Measurements from ENCODE around the gene ADGRG6.

Gene ADGRG6

DNA sequence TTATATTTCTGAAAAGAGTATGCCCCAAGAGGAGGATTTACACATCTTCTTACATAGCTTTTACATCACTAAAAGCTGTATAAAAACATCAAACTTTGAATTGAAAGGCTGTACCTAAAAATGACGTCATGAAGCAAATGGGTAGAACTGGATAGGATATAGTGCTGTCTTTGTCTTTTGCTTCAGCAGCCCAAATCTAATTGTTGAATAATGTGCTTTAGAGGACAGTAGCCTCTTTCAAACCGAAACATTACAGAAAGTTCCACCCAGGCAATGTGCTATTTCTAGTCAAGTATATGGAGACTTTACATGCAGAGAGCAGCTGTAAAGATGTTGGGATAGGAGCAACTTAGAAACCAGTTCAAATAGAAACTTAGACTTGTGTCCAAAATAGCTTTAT is 51.9 kb downstream of the ADGRG6 start:
- no peak for DNase-seq

DNA sequence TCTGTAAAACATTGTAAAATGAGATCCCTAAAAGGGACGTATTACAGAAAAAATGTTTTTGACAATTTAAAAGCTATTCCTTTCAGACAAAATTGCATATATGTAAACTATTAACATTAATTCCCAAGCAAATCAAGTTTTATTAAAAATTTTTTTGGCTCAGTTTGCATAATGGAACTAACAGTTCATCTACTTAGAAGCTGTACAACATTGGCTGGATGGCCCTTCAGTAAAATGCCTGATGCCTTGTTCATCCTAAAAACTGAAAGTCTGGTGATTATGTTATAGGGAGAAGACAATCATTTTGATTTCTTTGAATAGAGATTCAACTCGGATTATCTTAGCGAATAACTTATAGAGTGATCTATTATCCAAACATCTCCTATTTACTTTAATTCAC is 52.8 kb downstream of the ADGRG6 start:
- DNase-seq, result no peak

DNA sequence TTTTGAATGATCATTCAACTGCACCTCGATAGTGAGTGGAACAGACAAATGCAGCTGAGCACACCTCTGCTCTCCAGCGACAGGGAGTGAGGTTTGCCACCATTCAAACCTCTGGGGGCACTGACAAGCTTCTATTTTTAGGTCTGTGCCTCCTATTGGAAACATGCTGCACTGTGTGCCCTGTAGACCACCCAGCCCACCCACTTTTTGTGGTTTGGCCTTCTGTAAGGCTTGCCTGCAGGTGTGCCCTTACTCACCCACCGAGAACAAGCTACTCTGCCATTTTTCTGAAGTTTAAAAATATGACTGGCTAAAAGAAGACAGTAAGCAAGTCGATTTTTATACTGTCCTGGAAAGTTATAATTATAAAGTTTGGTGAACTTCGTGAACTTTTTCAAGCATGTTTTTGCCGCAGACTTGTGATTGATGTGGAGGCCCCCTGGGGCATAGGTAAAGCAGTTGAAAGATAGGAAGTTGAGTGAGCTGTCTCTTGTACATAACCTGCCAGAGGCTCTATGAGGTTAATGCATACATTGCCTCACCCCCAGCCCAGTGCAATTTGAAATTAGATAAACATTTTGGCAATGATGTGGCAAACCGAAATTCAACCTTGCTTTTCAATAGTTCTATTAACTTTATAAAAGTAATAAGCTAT is 53.8 kb downstream of the ADGRG6 start:
- no peak for DNase-seq

DNA sequence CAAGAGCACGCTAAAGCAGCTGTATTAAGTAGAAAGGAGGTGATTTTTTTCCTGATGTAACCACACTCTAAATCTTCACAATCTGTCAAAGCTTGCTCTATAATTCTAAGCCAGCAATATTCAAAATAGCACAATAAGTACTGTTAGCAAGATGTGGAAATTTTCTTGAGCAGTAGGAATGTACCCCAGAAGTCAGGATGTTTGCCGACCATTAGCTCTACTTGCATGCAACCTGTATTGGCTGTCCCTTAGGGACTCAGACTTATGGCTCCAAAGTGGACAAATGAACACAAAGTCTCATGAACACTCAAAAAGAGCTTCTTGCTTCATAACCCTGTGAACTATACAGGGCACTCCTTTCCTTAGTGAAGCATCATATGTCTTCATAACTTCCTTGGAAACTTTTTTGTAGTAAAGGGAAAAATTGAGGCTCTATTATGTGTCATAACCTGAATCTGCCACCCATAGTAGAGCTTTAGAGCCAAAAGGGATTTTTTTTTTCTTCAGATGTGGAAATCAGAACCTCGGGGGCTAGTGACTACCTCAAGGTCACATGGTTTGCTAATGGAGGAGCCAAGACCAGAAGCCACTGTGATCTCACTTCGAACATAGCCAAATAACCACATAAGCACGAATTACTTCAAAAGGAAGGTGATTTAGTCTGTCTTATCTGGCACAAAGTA is 54.5 kb downstream of the ADGRG6 start:
- no peak for DNase-seq

DNA sequence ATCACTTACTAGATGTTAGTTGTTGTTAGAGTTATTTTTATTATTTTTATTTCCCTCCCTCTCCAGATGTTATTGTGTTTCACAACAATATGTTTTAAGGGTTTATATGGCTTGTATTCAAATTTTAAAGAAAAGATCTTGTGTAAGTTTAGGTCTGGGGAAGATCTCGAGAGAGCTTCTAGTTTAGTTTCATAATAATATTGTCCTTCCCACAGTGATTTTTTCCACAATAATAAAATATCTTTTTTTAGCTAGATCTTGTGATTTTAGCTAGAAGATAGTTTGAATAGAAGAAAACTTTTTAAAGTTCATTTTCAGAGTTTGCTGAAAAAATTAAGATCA is 55.0 kb downstream of the ADGRG6 start:
- DNase-seq, result no peak

DNA sequence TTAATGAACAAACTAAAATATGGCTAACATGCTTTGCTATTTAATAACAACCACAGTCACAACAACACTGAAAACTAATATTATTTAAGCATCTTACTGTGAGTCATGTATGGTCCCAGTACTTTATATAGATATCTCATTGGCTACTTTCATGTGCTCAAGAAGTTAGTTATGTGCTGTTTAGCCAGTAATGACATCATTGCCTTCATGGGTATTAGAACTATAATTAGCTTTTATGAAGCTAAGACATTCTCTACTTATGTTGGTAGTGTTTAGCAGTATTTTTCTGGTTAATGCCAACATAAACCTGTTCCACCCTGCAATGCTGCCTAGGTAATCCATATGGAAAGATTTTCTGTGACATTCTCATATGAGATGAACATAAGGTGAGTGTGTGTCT is 56.1 kb downstream of the ADGRG6 start:
- no peak for DNase-seq

DNA sequence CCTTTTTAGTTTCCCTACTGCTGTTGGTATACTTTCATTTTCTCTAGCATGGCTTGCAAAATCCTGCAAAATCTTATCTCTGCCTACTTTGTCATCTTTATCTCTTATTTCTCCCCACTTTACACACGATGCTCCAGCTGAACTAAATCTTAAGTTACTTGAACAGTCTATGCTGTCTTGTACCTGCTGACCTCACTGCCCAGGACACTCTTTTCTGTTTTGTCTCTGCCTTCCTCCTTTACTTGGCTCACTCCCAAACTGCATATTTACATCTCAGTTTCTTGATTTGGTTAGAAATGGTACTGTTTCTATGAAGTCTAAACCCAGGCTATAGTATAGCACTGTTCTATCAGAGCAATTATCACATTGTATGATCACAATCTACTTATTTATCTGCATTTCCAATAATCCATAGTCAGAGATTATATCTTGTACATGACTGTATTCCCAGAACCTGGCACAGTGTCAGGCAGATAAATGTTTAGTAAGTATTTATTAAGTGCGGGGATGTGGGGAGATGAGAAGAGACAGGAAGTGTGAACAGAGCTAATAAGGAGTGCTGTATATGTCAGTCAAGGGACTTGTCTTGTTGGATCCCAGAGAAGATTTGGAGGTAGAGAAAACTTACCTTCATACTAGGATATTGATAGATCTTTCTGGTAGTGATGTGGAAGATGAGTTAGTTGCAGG is 57.6 kb downstream of the ADGRG6 start:
- DNase-seq, result no peak

DNA sequence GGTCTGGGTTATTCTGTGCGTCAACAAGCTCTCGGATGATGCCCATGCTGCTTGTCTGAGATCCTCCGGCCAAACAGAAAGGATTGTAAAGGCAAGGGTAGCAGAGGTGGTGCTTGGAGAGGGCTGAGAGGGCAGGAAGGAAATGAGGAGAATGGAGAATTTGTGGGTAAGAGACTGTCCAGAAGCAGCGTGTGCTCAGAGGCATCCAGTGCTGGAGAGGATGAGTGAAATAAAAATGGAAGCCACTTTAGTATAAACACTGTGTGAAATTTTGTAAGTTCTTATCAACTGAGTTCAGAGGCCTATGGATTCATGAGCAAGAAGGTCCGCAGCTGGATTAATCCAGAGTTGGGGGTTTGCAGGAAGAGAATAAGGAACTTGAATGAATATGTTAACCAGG is 59.5 kb downstream of the ADGRG6 start:
- no peak for DNase-seq

DNA sequence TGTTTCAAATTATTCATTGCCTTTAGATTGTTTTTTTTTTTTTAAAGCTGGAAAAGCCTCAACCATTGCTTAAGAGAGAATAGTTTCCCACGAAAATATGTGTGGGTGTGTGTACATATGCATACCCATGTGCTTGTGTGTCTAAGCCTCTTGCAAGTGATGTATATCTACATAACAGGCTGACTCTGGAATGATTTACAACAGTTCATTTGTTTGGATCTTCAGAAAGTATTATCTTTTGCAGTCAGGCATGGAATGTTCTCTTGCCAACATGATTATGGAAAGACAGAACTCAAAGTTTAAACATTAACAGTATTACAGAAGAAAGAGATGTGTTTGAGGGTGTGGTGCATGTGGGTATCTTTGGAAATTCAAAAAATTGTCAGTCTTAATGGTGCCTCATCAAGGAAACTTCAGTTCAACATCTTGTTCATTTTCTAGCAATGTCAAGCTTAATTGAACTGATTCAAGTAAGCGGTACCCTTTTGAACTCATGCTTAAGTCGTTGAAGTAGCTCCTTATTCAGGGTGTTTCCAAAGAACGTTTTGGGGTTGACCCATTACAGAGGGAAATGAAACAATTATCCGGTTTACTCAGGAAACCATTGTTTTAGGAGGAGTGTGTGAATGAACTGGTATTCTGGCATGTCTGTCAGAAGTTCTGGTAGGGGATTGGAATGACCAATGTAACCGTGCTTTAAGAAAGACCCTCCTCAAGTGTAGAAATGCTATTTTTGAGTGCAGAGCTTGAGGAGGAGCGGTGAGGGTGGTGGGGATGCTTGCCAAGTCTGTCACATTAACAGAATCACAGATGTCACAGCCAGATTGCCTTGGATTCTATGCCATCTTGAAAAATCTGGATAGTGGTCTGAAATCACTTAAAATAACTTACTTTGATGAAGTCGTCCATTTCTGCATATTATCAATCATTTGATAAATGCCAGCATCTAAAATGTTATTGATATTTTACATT is 60.3 kb downstream of the ADGRG6 start:
- no peak for DNase-seq

DNA sequence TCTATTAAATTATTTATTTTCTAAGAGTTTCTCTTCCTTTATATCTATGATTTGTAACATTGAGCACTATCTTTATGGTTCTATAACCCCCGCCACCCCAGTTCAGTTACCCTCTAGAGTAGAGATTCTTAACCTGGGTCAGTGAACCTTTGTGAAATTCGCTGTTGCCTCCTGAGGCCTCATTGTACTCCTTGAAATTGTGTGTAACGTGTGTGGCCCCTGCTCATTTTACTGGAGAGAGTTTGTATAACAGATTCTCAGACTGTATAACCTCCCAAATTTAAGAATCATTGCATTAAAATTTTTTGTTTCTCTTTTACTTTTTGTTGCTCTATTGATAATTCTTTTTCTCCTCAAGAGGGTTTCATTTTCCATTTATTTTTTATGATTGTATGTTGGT is 65.3 kb downstream of the ADGRG6 start:
- DNase-seq, result no peak

DNA sequence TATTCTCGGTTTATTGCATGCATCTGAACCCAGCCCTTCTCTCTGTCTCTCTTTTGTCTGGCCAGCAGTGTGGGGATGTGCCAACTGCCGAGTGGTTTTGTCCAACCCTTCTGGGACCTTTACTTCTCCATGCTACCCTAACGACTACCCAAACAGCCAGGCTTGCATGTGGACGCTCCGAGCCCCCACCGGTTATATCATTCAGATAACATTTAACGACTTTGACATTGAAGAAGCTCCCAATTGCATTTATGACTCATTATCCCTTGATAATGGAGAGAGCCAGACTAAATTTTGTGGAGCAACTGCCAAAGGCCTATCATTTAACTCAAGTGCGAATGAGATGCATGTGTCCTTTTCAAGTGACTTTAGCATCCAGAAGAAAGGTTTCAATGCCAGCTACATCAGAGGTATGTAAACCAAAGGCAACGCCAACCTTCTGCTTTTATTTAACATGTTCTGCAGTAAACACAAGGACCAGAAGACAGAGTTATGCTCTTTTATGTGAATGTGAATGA is 65.8 kb downstream of the ADGRG6 start:
- no peak for DNase-seq

DNA sequence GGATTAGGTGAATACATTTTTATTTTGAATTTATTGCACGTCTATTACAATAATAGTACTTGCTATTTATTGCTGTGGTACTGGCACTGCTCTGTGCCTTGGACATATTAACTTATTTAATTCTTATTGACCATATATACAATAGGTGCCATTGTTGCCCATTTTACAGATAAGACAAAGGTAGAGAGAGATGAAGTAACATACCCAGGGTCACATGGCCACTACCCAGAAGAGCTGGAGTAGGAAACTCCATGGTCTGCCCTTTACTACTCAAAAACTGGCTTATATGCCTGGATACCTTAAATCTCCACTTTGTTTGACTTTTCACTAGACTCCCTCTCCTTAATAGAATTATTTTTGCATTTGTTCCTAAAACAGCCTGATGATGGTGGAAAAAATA is 67.5 kb downstream of the ADGRG6 start:
- DNase-seq, result no peak

DNA sequence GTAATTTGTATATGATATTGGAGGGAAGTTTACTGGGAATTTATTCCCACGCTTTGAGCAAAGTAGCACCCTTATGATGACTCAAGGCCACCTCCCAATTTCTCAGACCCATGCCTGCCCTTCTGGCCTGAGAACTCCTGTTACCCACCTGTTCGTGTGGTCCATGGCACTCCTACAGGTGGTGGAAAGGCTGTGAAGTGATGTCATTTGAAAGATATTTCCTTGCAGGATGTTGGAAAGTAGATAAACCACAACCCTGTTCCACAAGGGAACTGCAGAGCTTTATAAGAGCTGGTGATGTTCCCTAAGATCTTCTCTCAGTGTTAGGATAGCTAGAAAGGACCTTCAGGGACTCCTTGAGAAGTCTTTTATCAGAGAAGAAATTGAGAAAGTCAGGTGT is 70.5 kb downstream of the ADGRG6 start:
- no peak for DNase-seq

DNA sequence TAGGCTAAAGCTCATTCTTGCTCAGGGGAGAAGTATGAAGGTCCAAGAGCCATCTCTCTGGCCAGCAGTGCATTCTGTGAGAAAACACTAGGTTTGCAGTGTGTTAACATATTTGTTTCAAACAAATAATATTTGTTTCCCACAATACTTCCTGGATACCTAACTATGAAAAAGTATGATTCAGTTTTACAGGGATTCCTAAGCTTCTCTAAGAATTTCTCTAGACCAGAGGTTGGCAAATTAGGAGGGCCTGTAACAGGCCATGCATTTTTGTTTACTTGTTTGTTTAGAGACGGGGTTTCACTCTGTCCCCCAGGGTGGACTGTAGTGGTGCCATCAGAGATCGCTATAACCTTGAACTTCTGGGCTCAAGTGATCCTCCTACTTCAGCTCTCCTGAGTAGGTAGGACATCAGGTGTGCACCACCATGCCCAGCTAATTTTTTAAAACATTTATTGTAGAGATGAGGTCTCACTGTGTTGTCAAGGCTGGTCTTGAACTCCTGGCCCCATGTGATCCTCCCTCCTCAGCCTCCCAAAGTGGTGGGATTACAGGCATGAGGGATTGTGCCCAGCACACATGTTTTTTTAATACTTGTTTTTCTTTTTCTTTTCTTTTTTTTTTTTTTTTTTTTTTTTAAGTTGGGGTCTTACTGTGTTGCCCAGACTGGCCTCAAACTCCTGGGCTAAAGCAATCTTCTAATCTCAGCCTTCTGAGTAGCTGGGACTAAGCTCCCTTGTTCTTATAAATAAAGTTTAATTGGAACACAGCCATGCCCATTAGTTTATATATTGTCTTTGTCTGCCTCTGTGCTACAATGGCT is 71.7 kb downstream of the ADGRG6 start:
- DNase-seq, result no peak

DNA sequence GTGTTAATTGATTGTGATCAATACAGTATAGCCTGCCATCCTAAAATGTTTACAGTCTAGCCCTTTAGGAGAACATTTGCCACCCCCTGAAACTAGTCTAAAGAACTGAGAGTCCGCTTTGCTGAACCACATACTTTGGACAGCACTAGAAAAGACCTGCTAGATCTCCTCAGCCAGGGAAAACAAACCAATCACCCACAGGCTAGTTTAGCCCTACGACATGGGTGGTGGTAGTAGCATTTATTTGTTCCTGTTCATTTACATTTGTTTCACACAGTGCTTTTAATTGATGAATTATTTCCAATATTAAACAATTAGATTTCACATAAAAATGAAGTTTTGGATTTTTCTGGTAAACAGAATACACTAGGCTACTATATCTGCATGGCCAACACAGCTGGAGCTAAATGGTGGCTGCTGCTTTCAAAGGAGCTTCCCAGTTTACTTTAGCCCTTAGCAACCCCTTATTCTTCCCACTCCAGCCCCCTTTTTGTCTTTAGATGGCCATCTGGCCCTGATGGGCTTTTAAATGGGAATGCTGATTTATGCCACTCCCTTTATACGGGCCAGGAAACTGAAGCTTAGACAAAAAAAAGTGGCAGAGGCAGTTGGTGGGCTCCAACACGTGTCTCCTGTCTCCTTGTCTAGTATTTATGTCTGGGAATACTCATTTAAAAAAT is 72.4 kb downstream of the ADGRG6 start:
- DNase-seq, result no peak

DNA sequence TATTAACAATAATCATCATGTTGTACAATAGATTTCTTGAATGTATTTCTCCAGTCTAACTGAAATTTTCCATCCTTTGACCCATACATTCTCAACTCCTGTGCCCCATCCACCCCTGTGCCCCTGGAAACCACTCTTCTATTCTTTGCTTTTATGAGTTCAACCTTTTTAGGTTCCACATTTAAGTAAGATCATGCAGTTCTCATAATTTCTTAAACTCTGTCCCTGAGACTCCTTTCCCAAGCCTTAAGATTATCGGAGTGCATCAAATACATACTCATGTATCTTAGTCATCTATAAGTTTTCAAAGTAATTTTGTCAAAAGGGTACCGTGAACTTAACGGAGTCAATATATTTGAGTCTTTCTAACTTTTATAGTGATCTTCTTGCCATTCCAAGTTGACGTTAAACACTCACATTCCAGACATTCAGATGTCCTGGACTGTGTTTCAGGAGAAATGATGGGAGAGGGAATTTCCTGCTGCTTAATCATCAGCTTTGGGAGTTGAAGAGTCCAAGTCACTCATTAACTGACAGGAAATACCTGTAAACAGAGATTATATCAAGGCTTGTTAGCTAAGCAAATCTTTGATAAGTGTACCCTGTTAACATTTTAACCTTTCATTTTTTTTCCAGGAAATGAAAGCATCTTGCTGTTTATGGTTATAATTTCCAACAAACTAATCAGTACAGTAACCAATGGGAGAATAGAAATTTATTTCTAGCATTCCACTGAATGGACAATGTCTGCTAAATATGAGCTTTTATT is 73.3 kb downstream of the ADGRG6 start:
- no peak for DNase-seq

DNA sequence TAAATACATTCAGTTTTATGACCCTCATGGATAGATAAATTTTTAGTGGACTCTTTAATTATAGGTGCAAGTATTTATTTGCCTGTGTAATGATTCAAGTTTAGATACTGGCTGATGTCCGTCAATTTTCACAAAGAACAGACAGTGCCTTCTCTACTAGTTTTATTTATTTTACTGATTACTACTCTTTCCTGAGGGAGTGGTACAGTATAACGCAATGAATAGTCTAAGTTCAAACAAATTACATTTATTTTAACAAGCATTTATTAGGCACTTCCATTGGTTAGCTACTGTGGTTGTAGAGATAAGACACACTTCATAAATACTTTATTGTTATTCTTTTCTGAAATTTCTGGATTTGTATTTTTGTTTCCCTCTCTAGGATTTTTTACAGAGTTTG is 74.3 kb downstream of the ADGRG6 start:
- DNase-seq, result no peak

DNA sequence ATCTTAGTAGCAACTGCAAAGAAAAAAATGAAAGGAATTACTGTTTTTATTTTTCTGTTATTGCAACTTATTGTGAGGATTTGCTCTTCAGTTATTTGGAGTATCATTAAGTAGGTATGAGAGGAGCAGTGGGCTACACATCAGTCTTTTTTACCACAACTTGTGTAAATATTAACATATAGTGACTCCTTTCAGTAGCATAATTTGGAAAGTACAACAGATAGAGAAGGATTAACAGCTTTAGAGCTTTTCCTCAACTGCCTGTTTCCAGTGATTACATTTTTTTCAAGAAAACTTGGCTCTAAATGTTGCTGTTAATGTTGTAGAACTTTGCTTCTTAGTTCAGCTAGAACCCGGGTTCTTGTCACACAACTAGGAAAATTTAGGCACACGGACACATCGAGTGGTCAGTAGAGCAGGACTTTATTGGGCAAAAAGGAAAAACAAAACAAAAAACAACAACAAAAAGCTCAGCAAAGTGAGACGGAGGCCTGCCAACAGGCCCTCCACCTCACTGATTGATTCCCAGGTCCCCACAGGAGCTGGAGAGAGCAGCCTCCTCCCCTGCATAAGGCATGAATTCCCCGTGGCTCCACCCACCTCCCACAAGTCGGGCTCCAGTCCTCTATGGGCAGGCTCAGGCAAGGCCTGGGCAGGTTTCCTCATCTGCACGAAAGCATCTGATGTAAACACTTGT is 75.1 kb downstream of the ADGRG6 start:
- DNase-seq, result no peak

DNA sequence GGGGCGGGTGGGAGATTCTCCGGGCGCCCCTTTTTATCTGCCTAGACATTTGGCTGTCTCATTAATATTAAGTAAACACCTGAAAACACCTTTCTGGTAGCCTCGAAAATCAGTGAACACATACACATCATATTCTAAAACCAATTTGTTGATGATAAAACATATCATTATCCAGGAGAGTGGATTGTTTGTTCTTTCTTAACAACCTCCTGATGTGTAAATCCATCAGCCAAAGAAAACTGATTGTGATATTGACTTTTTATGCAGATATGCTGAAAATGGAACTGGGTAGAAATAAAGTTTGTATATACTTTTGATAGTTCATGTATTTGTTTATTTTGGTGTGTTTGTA is 75.7 kb downstream of the ADGRG6 start:
- DNase-seq, result no peak

Measured in NCI-H446 treated with DMSO at 0.1 percent for 48 hours (cell line).